Measurements from ENCODE around the gene ADCY2. TPM values are rescaled to one million over a fixed set of nuclear protein-coding genes. Genes with fewer than 3 reads are reported as not detected.

Gene ADCY2
- total RNA-seq, 1 experiment from 2014 or later: 31.3 TPM

DNA sequence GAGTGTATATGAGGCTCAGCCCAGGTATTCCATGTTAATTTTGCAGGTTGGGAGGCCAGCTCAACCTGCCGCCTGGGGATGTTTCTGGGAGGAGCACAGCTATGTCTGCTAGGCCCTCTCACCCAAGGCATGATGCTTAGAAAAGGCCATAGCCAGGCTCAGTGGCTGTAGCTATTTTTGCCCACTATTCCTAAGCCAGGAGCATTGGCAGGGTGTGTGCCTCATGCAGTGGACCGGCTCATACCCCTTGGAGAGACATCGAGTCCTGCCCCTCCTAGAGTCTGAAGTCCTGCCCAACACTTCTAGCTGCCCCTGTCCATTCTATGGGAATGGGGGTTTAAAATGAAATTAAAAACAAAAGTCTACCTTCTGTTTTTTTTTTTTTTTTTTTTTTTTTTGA, 22.3 kb downstream of the ADCY2 start:
- H3K79me2 ChIP-seq (ENCODE audit: insufficient read depth, low read length): no peaks in the 10 kb centered on the region; the same call in 1 of the 2 replicates
- H3K56ac ChIP-seq (ENCODE audit: insufficient read length, low read depth, low read length): no peak overlapping the region
- no peak overlapping the region for H3K4me3 Mint-ChIP-seq
- H3K9ac ChIP-seq (ENCODE audit: extremely low read depth, insufficient read length, low read length): no peak overlapping the region
- no peak overlapping the region for H2AK5ac ChIP-seq (ENCODE audit: insufficient read length, low read length)
- H2BK12ac ChIP-seq (ENCODE audit: insufficient read length, low read depth, low read length): no peak overlapping the region
- no peak overlapping the region for H2BK5ac ChIP-seq (ENCODE audit: insufficient read length, low read length)
- TF ChIP-seq, protein P1, sequence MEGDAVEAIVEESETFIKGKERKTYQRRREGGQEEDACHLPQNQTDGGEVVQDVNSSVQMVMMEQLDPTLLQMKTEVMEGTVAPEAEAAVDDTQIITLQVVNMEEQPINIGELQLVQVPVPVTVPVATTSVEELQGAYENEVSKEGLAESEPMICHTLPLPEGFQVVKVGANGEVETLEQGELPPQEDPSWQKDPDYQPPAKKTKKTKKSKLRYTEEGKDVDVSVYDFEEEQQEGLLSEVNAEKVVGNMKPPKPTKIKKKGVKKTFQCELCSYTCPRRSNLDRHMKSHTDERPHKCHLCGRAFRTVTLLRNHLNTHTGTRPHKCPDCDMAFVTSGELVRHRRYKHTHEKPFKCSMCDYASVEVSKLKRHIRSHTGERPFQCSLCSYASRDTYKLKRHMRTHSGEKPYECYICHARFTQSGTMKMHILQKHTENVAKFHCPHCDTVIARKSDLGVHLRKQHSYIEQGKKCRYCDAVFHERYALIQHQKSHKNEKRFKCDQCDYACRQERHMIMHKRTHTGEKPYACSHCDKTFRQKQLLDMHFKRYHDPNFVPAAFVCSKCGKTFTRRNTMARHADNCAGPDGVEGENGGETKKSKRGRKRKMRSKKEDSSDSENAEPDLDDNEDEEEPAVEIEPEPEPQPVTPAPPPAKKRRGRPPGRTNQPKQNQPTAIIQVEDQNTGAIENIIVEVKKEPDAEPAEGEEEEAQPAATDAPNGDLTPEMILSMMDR (conservative IDR thresholded peaks at IDR 0.05): no peak
- peaks cover 48 to 55% of the 10 kb centered on the region in 2 experiments for H3K4me1 Mint-ChIP-seq
- no peak overlapping the region for H3K4ac ChIP-seq (ENCODE audit: low read depth, low read length)
- no peaks in the 10 kb centered on the region for H3K9me3 Mint-ChIP-seq
- no peak overlapping the region for H2BK15ac ChIP-seq (ENCODE audit: low read depth, low read length)
- H2BK20ac ChIP-seq (ENCODE audit: low read depth, low read length, poor library complexity, severe bottlenecking): no peak overlapping the region
- H3K27ac ChIP-seq (ENCODE audit: insufficient read length, low read depth, low read length): no peak overlapping the region
- H3K9me3 ChIP-seq (ENCODE audit: control insufficient read depth, low read depth, low read length): no peaks in the 10 kb centered on the region
- no peak overlapping the region for H3K14ac ChIP-seq (ENCODE audit: insufficient read depth, low read length)
- no peak overlapping the region for H3K18ac ChIP-seq (ENCODE audit: insufficient read length, low read depth, low read length)
- no peak overlapping the region for H2BK120ac ChIP-seq (ENCODE audit: low read depth, low read length, poor library complexity, severe bottlenecking)
- H3K36me3 Mint-ChIP-seq (ENCODE audit: insufficient read depth in 1 of 3, low read depth in 3 of 3): peaks cover 15 to 30% (median 17%) of the 10 kb centered on the region in 3 experiments; a peak in 6 of 7 replicates
- H3K23me2 ChIP-seq (ENCODE audit: insufficient read length, low read depth, low read length, poor library complexity, severe bottlenecking): peaks cover 5% of the 10 kb centered on the region
- no peak overlapping the region for H4K5ac ChIP-seq (ENCODE audit: insufficient read length, low read depth, low read length)
- H3K79me1 ChIP-seq (ENCODE audit: insufficient read depth, low read depth, low read length, poor library complexity, severe bottlenecking): no peaks in the 10 kb centered on the region
- no peak overlapping the region for H3T11ph ChIP-seq (ENCODE audit: low read length)
- H3K27ac Mint-ChIP-seq: no peak overlapping the region
- H3K4me2 ChIP-seq (ENCODE audit: insufficient read depth, insufficient read length, low read length): no peak overlapping the region
- H3K27me3 ChIP-seq (ENCODE audit: insufficient read depth, low read length): no peaks in the 10 kb centered on the region
- no peak overlapping the region for H4K91ac ChIP-seq (ENCODE audit: insufficient read length, low read depth, low read length)
- H3K27me3 Mint-ChIP-seq (ENCODE audit: low read depth): no peaks in the 10 kb centered on the region
- no peaks in the 10 kb centered on the region for H4K20me1 ChIP-seq (ENCODE audit: control insufficient read depth, insufficient read depth, insufficient read length)
- H3K23ac ChIP-seq (ENCODE audit: insufficient read length, low read depth, low read length): no peak overlapping the region
- no peak for DNase-seq
- H3K4me1 ChIP-seq (ENCODE audit: insufficient read depth, low read length): peaks cover 26% of the 10 kb centered on the region
- H2AFZ ChIP-seq (ENCODE audit: low read length): no peak overlapping the region
- no peak overlapping the region for H4K8ac ChIP-seq (replicated peaks; ENCODE audit: insufficient read length, low read depth, low read length)
- WGBS (ENCODE audit: extremely low coverage, insufficient read length, low lambda C conversion rate): no CpG with 5 or more reads among the region's 3 CpGs

All from H9 (cell line).